ENCODE data around the gene ING2.

DNA sequence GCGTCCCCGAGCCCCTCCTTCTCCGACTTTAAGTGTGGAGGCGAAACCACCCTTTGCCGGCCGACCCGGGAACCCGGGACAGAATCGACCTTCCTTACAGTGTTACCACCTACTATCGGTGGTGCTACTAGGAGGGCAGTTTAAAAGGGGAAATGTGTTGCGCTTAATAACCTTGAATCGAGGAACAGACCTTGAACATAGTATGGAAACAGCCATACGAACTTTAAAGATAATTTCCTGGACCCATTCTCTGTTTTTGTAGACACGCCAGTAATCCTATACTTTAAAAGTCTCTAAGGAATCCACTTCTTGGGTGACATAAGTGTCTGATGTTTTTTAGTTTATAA lies 1.5 kb downstream of the ING2 start:
- TF ChIP-seq, protein P1, sequence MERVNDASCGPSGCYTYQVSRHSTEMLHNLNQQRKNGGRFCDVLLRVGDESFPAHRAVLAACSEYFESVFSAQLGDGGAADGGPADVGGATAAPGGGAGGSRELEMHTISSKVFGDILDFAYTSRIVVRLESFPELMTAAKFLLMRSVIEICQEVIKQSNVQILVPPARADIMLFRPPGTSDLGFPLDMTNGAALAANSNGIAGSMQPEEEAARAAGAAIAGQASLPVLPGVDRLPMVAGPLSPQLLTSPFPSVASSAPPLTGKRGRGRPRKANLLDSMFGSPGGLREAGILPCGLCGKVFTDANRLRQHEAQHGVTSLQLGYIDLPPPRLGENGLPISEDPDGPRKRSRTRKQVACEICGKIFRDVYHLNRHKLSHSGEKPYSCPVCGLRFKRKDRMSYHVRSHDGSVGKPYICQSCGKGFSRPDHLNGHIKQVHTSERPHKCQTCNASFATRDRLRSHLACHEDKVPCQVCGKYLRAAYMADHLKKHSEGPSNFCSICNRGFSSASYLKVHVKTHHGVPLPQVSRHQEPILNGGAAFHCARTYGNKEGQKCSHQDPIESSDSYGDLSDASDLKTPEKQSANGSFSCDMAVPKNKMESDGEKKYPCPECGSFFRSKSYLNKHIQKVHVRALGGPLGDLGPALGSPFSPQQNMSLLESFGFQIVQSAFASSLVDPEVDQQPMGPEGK (CRISPR knock-in tag; IDR thresholded peaks at IDR 0.05; ENCODE audit: borderline replicate concordance): no peak
- TF ChIP-seq SNAI2 (CRISPR knock-in tag; IDR thresholded peaks at IDR 0.05) (no peak), ZFP3 (CRISPR knock-in tag; IDR thresholded peaks at IDR 0.05) (no peak), RARB (CRISPR knock-in tag; IDR thresholded peaks at IDR 0.05) (no peak), ARNTL (CRISPR knock-in tag; IDR thresholded peaks at IDR 0.05; ENCODE audit: borderline replicate concordance, low read depth) (no peak), ZNF565 (CRISPR knock-in tag; conservative IDR thresholded peaks at IDR 0.05; ENCODE audit: low read depth) (no peak)
- TF ChIP-seq, protein P2, sequence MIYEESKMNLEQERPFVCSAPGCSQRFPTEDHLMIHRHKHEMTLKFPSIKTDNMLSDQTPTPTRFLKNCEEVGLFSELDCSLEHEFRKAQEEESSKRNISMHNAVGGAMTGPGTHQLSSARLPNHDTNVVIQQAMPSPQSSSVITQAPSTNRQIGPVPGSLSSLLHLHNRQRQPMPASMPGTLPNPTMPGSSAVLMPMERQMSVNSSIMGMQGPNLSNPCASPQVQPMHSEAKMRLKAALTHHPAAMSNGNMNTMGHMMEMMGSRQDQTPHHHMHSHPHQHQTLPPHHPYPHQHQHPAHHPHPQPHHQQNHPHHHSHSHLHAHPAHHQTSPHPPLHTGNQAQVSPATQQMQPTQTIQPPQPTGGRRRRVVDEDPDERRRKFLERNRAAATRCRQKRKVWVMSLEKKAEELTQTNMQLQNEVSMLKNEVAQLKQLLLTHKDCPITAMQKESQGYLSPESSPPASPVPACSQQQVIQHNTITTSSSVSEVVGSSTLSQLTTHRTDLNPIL (CRISPR knock-in tag; IDR thresholded peaks at IDR 0.05; ENCODE audit: low read depth): no peak
- TF ChIP-seq, protein P3, sequence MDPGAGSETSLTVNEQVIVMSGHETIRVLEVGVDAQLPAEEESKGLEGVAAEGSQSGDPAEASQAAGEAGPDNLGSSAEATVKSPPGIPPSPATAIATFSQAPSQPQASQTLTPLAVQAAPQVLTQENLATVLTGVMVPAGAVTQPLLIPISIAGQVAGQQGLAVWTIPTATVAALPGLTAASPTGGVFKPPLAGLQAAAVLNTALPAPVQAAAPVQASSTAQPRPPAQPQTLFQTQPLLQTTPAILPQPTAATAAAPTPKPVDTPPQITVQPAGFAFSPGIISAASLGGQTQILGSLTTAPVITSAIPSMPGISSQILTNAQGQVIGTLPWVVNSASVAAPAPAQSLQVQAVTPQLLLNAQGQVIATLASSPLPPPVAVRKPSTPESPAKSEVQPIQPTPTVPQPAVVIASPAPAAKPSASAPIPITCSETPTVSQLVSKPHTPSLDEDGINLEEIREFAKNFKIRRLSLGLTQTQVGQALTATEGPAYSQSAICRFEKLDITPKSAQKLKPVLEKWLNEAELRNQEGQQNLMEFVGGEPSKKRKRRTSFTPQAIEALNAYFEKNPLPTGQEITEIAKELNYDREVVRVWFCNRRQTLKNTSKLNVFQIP (CRISPR knock-in tag; IDR thresholded peaks at IDR 0.05; ENCODE audit: borderline replicate concordance, low read depth): no peak

Measured in SK-N-SH treated with all-trans-retinoic acid at 6 μM for 48 hours (cell line).